WTC11 (cell line): Measurements from ENCODE around the gene COL1A1.

Experiments
- JUN ChIP-seq: sonication (generic); formaldehyde crosslinking; IDR thresholded peaks from 2 replicates; pipeline ENCODE4 v1.8.0; 2023; ENCODE audit warnings: mild to moderate bottlenecking, missing genetic modification reagents
- MAX ChIP-seq: sonication (generic); formaldehyde crosslinking; IDR thresholded peaks from 2 replicates; pipeline ENCODE4 v1.8.0; 2022; ENCODE audit warnings: mild to moderate bottlenecking, missing genetic modification reagents
- TF ChIP-seq, protein P1 (sequence below): fragments of 200-600 bp; IDR thresholded peaks from 2 replicates; pipeline ENCODE4 v1.8.0; 2022; ENCODE audit warnings: antibody characterized with exemption

- no peak for TF ChIP-seq JUN (CRISPR knock-in tag)
- TF ChIP-seq, protein P1, sequence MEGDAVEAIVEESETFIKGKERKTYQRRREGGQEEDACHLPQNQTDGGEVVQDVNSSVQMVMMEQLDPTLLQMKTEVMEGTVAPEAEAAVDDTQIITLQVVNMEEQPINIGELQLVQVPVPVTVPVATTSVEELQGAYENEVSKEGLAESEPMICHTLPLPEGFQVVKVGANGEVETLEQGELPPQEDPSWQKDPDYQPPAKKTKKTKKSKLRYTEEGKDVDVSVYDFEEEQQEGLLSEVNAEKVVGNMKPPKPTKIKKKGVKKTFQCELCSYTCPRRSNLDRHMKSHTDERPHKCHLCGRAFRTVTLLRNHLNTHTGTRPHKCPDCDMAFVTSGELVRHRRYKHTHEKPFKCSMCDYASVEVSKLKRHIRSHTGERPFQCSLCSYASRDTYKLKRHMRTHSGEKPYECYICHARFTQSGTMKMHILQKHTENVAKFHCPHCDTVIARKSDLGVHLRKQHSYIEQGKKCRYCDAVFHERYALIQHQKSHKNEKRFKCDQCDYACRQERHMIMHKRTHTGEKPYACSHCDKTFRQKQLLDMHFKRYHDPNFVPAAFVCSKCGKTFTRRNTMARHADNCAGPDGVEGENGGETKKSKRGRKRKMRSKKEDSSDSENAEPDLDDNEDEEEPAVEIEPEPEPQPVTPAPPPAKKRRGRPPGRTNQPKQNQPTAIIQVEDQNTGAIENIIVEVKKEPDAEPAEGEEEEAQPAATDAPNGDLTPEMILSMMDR = no peak
- TF ChIP-seq MAX (CRISPR knock-in tag) = no peak
Observed at GRCh38 chr17:50180111-50180510, 21.3 kb downstream of the COL1A1 start.
